ENCODE data around the gene TRIP4. TPM values are rescaled to one million over a fixed set of nuclear protein-coding genes. Genes with fewer than 3 reads are reported as not detected.

Gene TRIP4
- total RNA-seq, 1 experiment from 2014 or later: 8.3 TPM

- H3K27me3 ChIP-seq (ENCODE audit: control insufficient read depth, insufficient read depth, low read length): no peaks in the 10 kb centered on the region
- peaks cover 12% of the 10 kb centered on the region for H3K36me3 ChIP-seq (replicated peaks; ENCODE audit: control insufficient read depth, insufficient read depth, low read length)
- no peak for DNase-seq
- no peak overlapping the region for H3K4me3 ChIP-seq (ENCODE audit: insufficient read depth, low read depth, low read length)
These were observed 115.6 kb downstream of the TRIP4 start for GRCh38 chr15:64503197-64503596.

GRCh38 chr15:64503640-64504039 is 116.0 kb downstream of the TRIP4 start:
- Histone ChIP-seq H3K4me3 (ENCODE audit: insufficient read depth, low read depth, low read length) (no peak overlapping the region), H3K27me3 (ENCODE audit: control insufficient read depth, insufficient read depth, low read length) (no peaks in the 10 kb centered on the region), H3K36me3 (replicated peaks; ENCODE audit: control insufficient read depth, insufficient read depth, low read length) (peaks cover 12% of the 10 kb centered on the region)
- DNase-seq: no peak

Other genes starting within 250 kb of the TRIP4 start
- 1.7 and 2.1 TPM in 2 replicates for gene SNX22, start 236.1 kb upstream of the TRIP4 start, total RNA-seq (2014; rRNA removed; shearing (Covaris generic))
- 293 and 356 TPM in 2 replicates for gene PPIB, start 224.8 kb upstream of the TRIP4 start, total RNA-seq (2014; rRNA removed; shearing (Covaris generic))
- gene CSNK1G1, start 31.7 kb upstream of the TRIP4 start, total RNA-seq (2014; rRNA removed; shearing (Covaris generic)): 8.9 and 15.7 TPM in 2 replicates
- gene PCLAF, start 6.4 kb upstream of the TRIP4 start, total RNA-seq (2014; rRNA removed; shearing (Covaris generic)): 46.4 and 46.5 TPM in 2 replicates
- gene ZNF609, start 72.7 kb downstream of the TRIP4 start, total RNA-seq (2014; rRNA removed; shearing (Covaris generic)): 24.8 and 32.8 TPM in 2 replicates